ENCODE measurements around the gene GRIN2A.

GRIN2A gene

GRCh38 chr16:9816644-9817043 lies 365.6 kb downstream of the GRIN2A start:
- Histone ChIP-seq H3K36me3 (replicated peaks) (no peaks in the 10 kb centered on the region), H3K4me3 (ENCODE audit: low read depth, low read length) (no peak overlapping the region), H3K27me3 (replicated peaks) (no peaks in the 10 kb centered on the region), H3K27ac (no peak overlapping the region)
- TF ChIP-seq CTCF (IDR thresholded peaks at IDR 0.05; ENCODE audit: low read depth, low read length, missing control alignments): no peak
- DNase-seq: no peak
- in situ Hi-C loops (cut with HindIII; ENCODE audit: low pct_ligation_motif_present, low sequenced_read_pairs): no loop called here

GRCh38 chr16:9813665-9814064 lies 368.6 kb downstream of the GRIN2A start:
- DNase-seq: no peak
- H3K4me3 ChIP-seq (ENCODE audit: low read depth, low read length): no peak overlapping the region
- no peak overlapping the region for H3K27ac ChIP-seq
- H3K27me3 ChIP-seq (replicated peaks): no peaks in the 10 kb centered on the region
- TF ChIP-seq CTCF (IDR thresholded peaks at IDR 0.05; ENCODE audit: low read depth, low read length, missing control alignments): no peak
- in situ Hi-C loops (cut with HindIII; ENCODE audit: low pct_ligation_motif_present, low sequenced_read_pairs): no loop called here
- no peaks in the 10 kb centered on the region for H3K36me3 ChIP-seq (replicated peaks)

- DNase-seq: no peak
- Histone ChIP-seq H3K27me3 (replicated peaks) (no peaks in the 10 kb centered on the region), H3K36me3 (replicated peaks) (no peaks in the 10 kb centered on the region), H3K27ac (no peak overlapping the region), H3K4me3 (ENCODE audit: low read depth, low read length) (no peak overlapping the region)
- TF ChIP-seq CTCF (IDR thresholded peaks at IDR 0.05; ENCODE audit: low read depth, low read length, missing control alignments): no peak
- in situ Hi-C loops (cut with HindIII; ENCODE audit: low pct_ligation_motif_present, low sequenced_read_pairs): no loop called here
Measured at GRCh38 chr16:9808210-9808609, 374.0 kb downstream of the GRIN2A start.

GRCh38 chr16:9807302-9807701 lies 374.9 kb downstream of the GRIN2A start:
- Histone ChIP-seq H3K4me3 (ENCODE audit: low read depth, low read length) (no peak overlapping the region), H3K36me3 (replicated peaks) (no peaks in the 10 kb centered on the region), H3K27ac (no peak overlapping the region), H3K27me3 (replicated peaks) (no peaks in the 10 kb centered on the region)
- no peak for DNase-seq
- no peak for TF ChIP-seq CTCF (IDR thresholded peaks at IDR 0.05; ENCODE audit: low read depth, low read length, missing control alignments)
- in situ Hi-C loops (cut with HindIII; ENCODE audit: low pct_ligation_motif_present, low sequenced_read_pairs): no loop called here

GRCh38 chr16:9805109-9805508 lies 377.1 kb downstream of the GRIN2A start:
- in situ Hi-C loops (cut with HindIII; ENCODE audit: low pct_ligation_motif_present, low sequenced_read_pairs): no loop called here

More at GRCh38 chr16:9805109-9805508, 377.1 kb downstream of the GRIN2A start:
- H3K27ac ChIP-seq: no peak overlapping the region
- no peak for DNase-seq
- H3K4me3 ChIP-seq (ENCODE audit: low read depth, low read length): no peak overlapping the region
- H3K27me3 ChIP-seq (replicated peaks): no peaks in the 10 kb centered on the region
- H3K36me3 ChIP-seq (replicated peaks): no peaks in the 10 kb centered on the region
- TF ChIP-seq CTCF (IDR thresholded peaks at IDR 0.05; ENCODE audit: low read depth, low read length, missing control alignments): no peak
